ENCODE measurements around the gene CPT1A.

CPT1A gene

DNA sequence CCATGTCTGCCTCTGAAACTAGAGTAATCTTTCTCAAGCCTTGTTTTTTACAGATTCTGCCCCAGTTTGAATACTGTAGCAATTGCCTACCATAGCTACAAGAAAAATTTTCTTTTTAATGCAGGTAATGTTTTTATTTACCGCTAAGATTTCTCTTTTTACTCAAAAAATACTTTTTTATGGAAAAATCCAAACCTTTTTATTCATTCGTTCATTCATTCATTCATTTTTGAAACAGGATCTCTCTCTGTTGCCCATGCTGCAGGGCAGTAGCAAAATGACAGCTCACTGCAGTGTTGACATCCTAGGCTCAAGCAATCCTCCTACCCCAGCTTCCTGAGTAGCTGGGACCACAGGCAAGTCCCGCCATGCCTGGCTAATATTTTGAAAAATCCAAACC lies 2.7 kb upstream of the CPT1A start:
- no peaks in the 10 kb centered on the region; the same call in 1 of the 2 replicates for H3K27me3 ChIP-seq (ENCODE audit: insufficient read depth, low read length)
- no peaks in the 10 kb centered on the region for H3K9me2 ChIP-seq (ENCODE audit: low read depth, low read length)
- H3K9me3 ChIP-seq (ENCODE audit: low read length): no peaks in the 10 kb centered on the region
- peaks cover 46% of the 10 kb centered on the region for H3K4me1 ChIP-seq (ENCODE audit: insufficient read depth, low read length, severe bottlenecking)
- no peak overlapping the region for H2AFZ ChIP-seq (ENCODE audit: low read length)
- peaks cover 11% of the 10 kb centered on the region; the same call in 1 of the 2 replicates for H3F3A ChIP-seq (ENCODE audit: insufficient read depth, low read length)
- H3K27ac ChIP-seq (ENCODE audit: low read depth, low read length, poor library complexity, severe bottlenecking): no peak overlapping the region
- H3K79me2 ChIP-seq (ENCODE audit: insufficient read depth, low read length): no peaks in the 10 kb centered on the region
- peak overlapping the region; percentile 47; the same call in 1 of the 2 replicates for H3K9ac ChIP-seq (ENCODE audit: low read length)
- peak overlapping the region; percentile 81 for H3K4me3 ChIP-seq (ENCODE audit: low read depth, low read length, poor library complexity, severe bottlenecking)
- peak overlapping the region; percentile 68 for H3K4me2 ChIP-seq (ENCODE audit: low read length)
- TF ChIP-seq EZH2 (IDR thresholded peaks at IDR 0.05; ENCODE audit: borderline replicate concordance, low read length): no peak
- TF ChIP-seq, protein P1, sequence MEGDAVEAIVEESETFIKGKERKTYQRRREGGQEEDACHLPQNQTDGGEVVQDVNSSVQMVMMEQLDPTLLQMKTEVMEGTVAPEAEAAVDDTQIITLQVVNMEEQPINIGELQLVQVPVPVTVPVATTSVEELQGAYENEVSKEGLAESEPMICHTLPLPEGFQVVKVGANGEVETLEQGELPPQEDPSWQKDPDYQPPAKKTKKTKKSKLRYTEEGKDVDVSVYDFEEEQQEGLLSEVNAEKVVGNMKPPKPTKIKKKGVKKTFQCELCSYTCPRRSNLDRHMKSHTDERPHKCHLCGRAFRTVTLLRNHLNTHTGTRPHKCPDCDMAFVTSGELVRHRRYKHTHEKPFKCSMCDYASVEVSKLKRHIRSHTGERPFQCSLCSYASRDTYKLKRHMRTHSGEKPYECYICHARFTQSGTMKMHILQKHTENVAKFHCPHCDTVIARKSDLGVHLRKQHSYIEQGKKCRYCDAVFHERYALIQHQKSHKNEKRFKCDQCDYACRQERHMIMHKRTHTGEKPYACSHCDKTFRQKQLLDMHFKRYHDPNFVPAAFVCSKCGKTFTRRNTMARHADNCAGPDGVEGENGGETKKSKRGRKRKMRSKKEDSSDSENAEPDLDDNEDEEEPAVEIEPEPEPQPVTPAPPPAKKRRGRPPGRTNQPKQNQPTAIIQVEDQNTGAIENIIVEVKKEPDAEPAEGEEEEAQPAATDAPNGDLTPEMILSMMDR (IDR thresholded peaks at IDR 0.05; ENCODE audit: low read length): no peak
- H4K20me1 ChIP-seq (ENCODE audit: insufficient read depth, low read length): no peaks in the 10 kb centered on the region
- H3K36me3 ChIP-seq (ENCODE audit: insufficient read depth, low read length): no peaks in the 10 kb centered on the region

DNA sequence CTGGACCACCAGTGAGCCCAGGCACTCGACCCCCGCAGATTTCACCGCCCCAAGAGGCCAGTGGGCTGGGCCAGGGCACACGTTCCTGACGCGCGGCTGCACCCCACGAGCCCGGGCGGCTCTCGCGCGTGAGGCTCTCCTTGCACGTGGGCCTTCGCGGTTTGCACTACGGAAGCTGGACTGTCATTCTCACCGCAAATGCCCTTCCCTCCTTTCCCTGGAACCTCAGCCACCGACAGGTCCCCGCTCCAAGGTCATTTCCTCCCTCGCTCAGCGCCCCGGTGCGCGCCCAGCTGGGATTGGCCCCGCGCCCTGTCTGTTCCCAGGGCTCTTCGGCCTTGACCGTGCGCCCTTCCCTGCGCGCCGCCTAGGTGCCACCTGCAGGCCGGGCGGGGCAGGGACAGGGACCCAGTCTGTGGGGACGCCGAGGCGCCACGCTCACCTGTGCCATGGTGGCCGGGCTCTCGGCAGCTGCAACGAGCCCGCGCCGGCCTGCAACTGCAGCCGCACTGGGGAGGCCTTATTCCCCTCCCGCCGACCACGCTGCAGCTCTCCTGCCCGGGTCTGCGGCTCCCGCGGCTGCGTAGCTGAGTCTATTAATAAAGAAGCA lies 2.1 kb upstream of the CPT1A start:
- TF ChIP-seq, protein P1 (IDR thresholded peaks at IDR 0.05; ENCODE audit: low read length): peak; percentile 73
- no peak for TF ChIP-seq EZH2 (IDR thresholded peaks at IDR 0.05; ENCODE audit: borderline replicate concordance, low read length)
- Histone ChIP-seq H3K4me2 (ENCODE audit: low read length) (peak overlapping the region; percentile 68), H3K4me3 (ENCODE audit: low read depth, low read length, poor library complexity, severe bottlenecking) (peak overlapping the region; percentile 81), H3K36me3 (ENCODE audit: insufficient read depth, low read length) (no peaks in the 10 kb centered on the region), H3K9ac (ENCODE audit: low read length) (peak overlapping the region; percentile 47; the same call in 1 of the 2 replicates), H3K27me3 (ENCODE audit: insufficient read depth, low read length) (no peaks in the 10 kb centered on the region; the same call in 1 of the 2 replicates), H3K79me2 (ENCODE audit: insufficient read depth, low read length) (no peaks in the 10 kb centered on the region), H3K9me2 (ENCODE audit: low read depth, low read length) (no peaks in the 10 kb centered on the region), H2AFZ (ENCODE audit: low read length) (0 out of 2 replicates have a peak overlapping the region, but pooled peaks have one; percentile 16), H3K4me1 (ENCODE audit: insufficient read depth, low read length, severe bottlenecking) (peaks cover 50% of the 10 kb centered on the region), H3F3A (ENCODE audit: insufficient read depth, low read length) (peaks cover 11% of the 10 kb centered on the region; the same call in 1 of the 2 replicates), H3K27ac (ENCODE audit: low read depth, low read length, poor library complexity, severe bottlenecking) (no peak overlapping the region), H3K9me3 (ENCODE audit: low read length) (no peaks in the 10 kb centered on the region), H4K20me1 (ENCODE audit: insufficient read depth, low read length) (no peaks in the 10 kb centered on the region)

DNA sequence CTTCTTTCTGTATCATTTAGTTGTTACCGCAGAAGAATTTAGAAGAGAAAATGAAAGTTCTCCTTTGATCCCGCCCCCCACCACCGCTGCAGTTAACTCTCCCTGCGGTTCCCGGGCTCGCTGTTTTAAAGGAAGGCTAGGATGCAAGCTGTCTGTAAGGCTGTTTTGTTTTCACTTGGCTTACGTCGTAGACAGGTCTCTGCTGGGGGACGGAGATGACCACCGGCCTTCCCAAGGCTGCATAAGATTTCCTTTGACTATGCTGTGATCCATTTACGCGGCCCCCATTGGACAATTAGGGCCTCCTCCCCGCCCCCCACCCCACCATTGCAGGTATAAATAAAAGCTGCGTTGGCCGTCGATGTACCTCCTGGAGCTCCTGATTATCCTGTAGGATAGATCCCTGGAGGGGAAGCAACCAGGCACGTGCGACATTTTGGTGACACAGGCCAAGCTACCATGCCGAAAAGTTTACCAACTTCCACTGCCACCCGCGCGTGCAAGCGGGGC lies 1.4 kb upstream of the CPT1A start:
- Histone ChIP-seq H3K36me3 (ENCODE audit: insufficient read depth, low read length) (no peaks in the 10 kb centered on the region), H3K4me3 (ENCODE audit: low read depth, low read length, poor library complexity, severe bottlenecking) (peak overlapping the region; percentile 81), H3K79me2 (ENCODE audit: insufficient read depth, low read length) (no peaks in the 10 kb centered on the region; the same call in 1 of the 2 replicates), H4K20me1 (ENCODE audit: insufficient read depth, low read length) (no peaks in the 10 kb centered on the region), H3K9ac (ENCODE audit: low read length) (peak overlapping the region; percentile 47; the same call in 1 of the 2 replicates), H3K9me3 (ENCODE audit: low read length) (no peaks in the 10 kb centered on the region), H3K4me2 (ENCODE audit: low read length) (peak overlapping the region; percentile 68), H3K27ac (ENCODE audit: low read depth, low read length, poor library complexity, severe bottlenecking) (no peak overlapping the region), H3K9me2 (ENCODE audit: low read depth, low read length) (no peaks in the 10 kb centered on the region), H2AFZ (ENCODE audit: low read length) (0 out of 2 replicates have a peak overlapping the region, but pooled peaks have one; percentile 16), H3F3A (ENCODE audit: insufficient read depth, low read length) (peaks cover 11% of the 10 kb centered on the region; the same call in 1 of the 2 replicates), H3K27me3 (ENCODE audit: insufficient read depth, low read length) (no peaks in the 10 kb centered on the region; the same call in 1 of the 2 replicates), H3K4me1 (ENCODE audit: insufficient read depth, low read length, severe bottlenecking) (peaks cover 57% of the 10 kb centered on the region)
- no peak for TF ChIP-seq EZH2 (IDR thresholded peaks at IDR 0.05; ENCODE audit: borderline replicate concordance, low read length)
- TF ChIP-seq, protein P1 (IDR thresholded peaks at IDR 0.05; ENCODE audit: low read length): no peak
